GM21825 (cell line): ENCODE results near the gene MMP25.

Experiments
- ATAC-seq: cut with Tn5 transposase; IDR thresholded peaks from one replicate; pipeline ENCODE4 v1.9.1; 2021; ENCODE audit warnings: mild to moderate bottlenecking, moderate library complexity; ENCODE audit not compliant: unreplicated experiment

The MMP25 gene

GRCh38 chr16:3089717-3090592 is 43.6 kb downstream of the MMP25 start:
- ATAC-seq = no peak

- ATAC-seq = no peak
Observed at GRCh38 chr16:3091551-3091950, 45.2 kb downstream of the MMP25 start.

GRCh38 chr16:3092501-3092941 is 46.2 kb downstream of the MMP25 start:
- no peak for ATAC-seq

GRCh38 chr16:3094289-3095027 is 48.1 kb downstream of the MMP25 start:
- no peak for ATAC-seq

GRCh38 chr16:3095869-3096268 is 49.5 kb downstream of the MMP25 start:
- peak; percentile 64 for ATAC-seq

- no peak for ATAC-seq
Observed at GRCh38 chr16:3096362-3096761, 50.0 kb downstream of the MMP25 start.

- ATAC-seq = no peak
Observed at GRCh38 chr16:3097266-3097665, 50.9 kb downstream of the MMP25 start.

- no peak for ATAC-seq
Observed at GRCh38 chr16:3098459-3099394, 52.4 kb downstream of the MMP25 start, which contains the start of gene ZSCAN10. ZSCAN10 (minus strand) TSS chr16:3099294; CDS start chr16:3092937, 6,357 bp downstream.

GRCh38 chr16:3099395-3099731 is 53.0 kb downstream of the MMP25 start:
- no peak for ATAC-seq

GRCh38 chr16:3099732-3100499 is 53.6 kb downstream of the MMP25 start:
- ATAC-seq = peak; percentile 47

- no peak for ATAC-seq
Observed at GRCh38 chr16:3101018-3101840, 54.9 kb downstream of the MMP25 start.

- no peak for ATAC-seq
Observed at GRCh38 chr16:3101841-3102470, 55.6 kb downstream of the MMP25 start.

GRCh38 chr16:3106205-3106928 is 60.0 kb downstream of the MMP25 start:
- peak; percentile 78 for ATAC-seq
